ENCODE measurements around the gene RASSF7. TPM values are rescaled to one million over a fixed set of nuclear protein-coding genes. Genes with fewer than 3 reads are reported as not detected.

The RASSF7 gene
- total RNA-seq, 2 donors from 2014 or later, result 7.3 to 20.6 TPM

- H3K27ac ChIP-seq, result no peak overlapping the region
- no peak for TF ChIP-seq CTCF (IDR thresholded peaks at IDR 0.05)
- ATAC-seq (ENCODE audit: insufficient number of reproducible peaks, low FRiP score, low read depth), result no peak
Measured at GRCh38 chr11:553083-553987, 7.4 kb upstream of the RASSF7 start.

GRCh38 chr11:553988-554340, 6.8 kb upstream of the RASSF7 start:
- H3K9me3 ChIP-seq, result no peaks in the 10 kb centered on the region
- ATAC-seq (ENCODE audit: insufficient number of reproducible peaks, low FRiP score, low read depth) (no peak), DNase-seq (ENCODE audit: low spot score) (no peak)
- TF ChIP-seq CTCF (IDR thresholded peaks at IDR 0.05), result no peak
- H3K27me3 ChIP-seq (replicated peaks; ENCODE audit: insufficient read depth), result peaks cover 4% of the 10 kb centered on the region
- no peaks in the 10 kb centered on the region for H3K36me3 ChIP-seq
- H3K27ac ChIP-seq, result no peak overlapping the region
- peaks cover 7 to 16% of the 10 kb centered on the region in 2 donors for H3K4me1 ChIP-seq (ENCODE audit: control insufficient read depth in 1 of 2, low read depth in 2 of 2)
- no peak overlapping the region for H3K4me3 ChIP-seq

More at GRCh38 chr11:553083-553987, 7.4 kb upstream of the RASSF7 start:
- Histone ChIP-seq H3K27me3 (replicated peaks; ENCODE audit: insufficient read depth) (peaks cover 4% of the 10 kb centered on the region), H3K4me1 (ENCODE audit: control insufficient read depth in 1 of 2, low read depth in 2 of 2) (peaks cover 7 to 16% of the 10 kb centered on the region in 2 donors), H3K4me3 (no peak overlapping the region), H3K36me3 (no peaks in the 10 kb centered on the region), H3K9me3 (no peaks in the 10 kb centered on the region)
- no peak for DNase-seq (ENCODE audit: low spot score)

- ATAC-seq (ENCODE audit: insufficient number of reproducible peaks, low FRiP score, low read depth), result no peak
- peaks cover 4% of the 10 kb centered on the region for H3K27me3 ChIP-seq (replicated peaks; ENCODE audit: insufficient read depth)
Measured at GRCh38 chr11:554428-555226, 6.1 kb upstream of the RASSF7 start.

GRCh38 chr11:555227-555779, 5.5 kb upstream of the RASSF7 start:
- peak overlapping the region; percentile 60 for H3K4me3 ChIP-seq
- peaks cover 4% of the 10 kb centered on the region for H3K27me3 ChIP-seq (replicated peaks; ENCODE audit: insufficient read depth)
- no peaks in the 10 kb centered on the region for H3K36me3 ChIP-seq
- TF ChIP-seq CTCF (IDR thresholded peaks at IDR 0.05), result no peak
- peaks cover 12 to 20% of the 10 kb centered on the region in 2 donors for H3K4me1 ChIP-seq (ENCODE audit: control insufficient read depth in 1 of 2, low read depth in 2 of 2)
- ATAC-seq (ENCODE audit: insufficient number of reproducible peaks, low FRiP score, low read depth) (no peak), DNase-seq (ENCODE audit: low spot score) (no peak)
- no peak overlapping the region for H3K27ac ChIP-seq
- H3K9me3 ChIP-seq, result no peaks in the 10 kb centered on the region

More at GRCh38 chr11:554428-555226, 6.1 kb upstream of the RASSF7 start:
- DNase-seq (ENCODE audit: low spot score), result no peak
- Histone ChIP-seq H3K36me3 (no peaks in the 10 kb centered on the region), H3K9me3 (no peaks in the 10 kb centered on the region), H3K27ac (no peak overlapping the region), H3K4me3 (peak overlapping the region; percentile 60), H3K4me1 (ENCODE audit: control insufficient read depth in 1 of 2, low read depth in 2 of 2) (peaks cover 7 to 16% of the 10 kb centered on the region in 2 donors)
- TF ChIP-seq CTCF (IDR thresholded peaks at IDR 0.05), result peak; percentile 76
